H9 (cell line): ENCODE measurements around the gene CAMTA1. TPM values are rescaled to one million over a fixed set of nuclear protein-coding genes. Genes with fewer than 3 reads are reported as not detected.

Experiments used
- DNase-seq: peaks from one replicate; pipeline ENCODE4 v3.0.0-alpha.2; 2017
- H2AFZ ChIP-seq: one replicate; pipeline ENCODE4 v1.6.1; 2013; ENCODE audit warnings: mild to moderate bottlenecking, low read length, control low read depth, moderate library complexity
- H2AK5ac ChIP-seq: 2 replicates; pipeline ENCODE4 v1.6.1; 2013; ENCODE audit warnings: low read length, control low read depth, mixed read lengths; ENCODE audit not compliant: insufficient read length
- H2BK120ac ChIP-seq: one replicate; pipeline ENCODE4 v1.6.1; 2013; ENCODE audit warnings: low read depth, mild to moderate bottlenecking, low read length, control low read depth, inconsistent platforms; ENCODE audit not compliant: poor library complexity, severe bottlenecking
- H2BK12ac ChIP-seq: 2 replicates; pipeline ENCODE4 v1.6.1; 2013; ENCODE audit warnings: low read length, control low read depth, mixed read lengths, low read depth; ENCODE audit not compliant: insufficient read length
- H2BK15ac ChIP-seq: 2 replicates; pipeline ENCODE4 v1.6.1; 2013; ENCODE audit warnings: low read depth, low read length, control low read depth
- H2BK20ac ChIP-seq: one replicate; pipeline ENCODE4 v1.6.1; 2013; ENCODE audit warnings: low read depth, mild to moderate bottlenecking, low read length, control low read depth, inconsistent platforms; ENCODE audit not compliant: poor library complexity, severe bottlenecking
- H2BK5ac ChIP-seq: 2 replicates; pipeline ENCODE4 v1.6.1; 2013; ENCODE audit warnings: low read length, control low read depth, mixed read lengths; ENCODE audit not compliant: insufficient read length
- H3K14ac ChIP-seq: 2 replicates; pipeline ENCODE4 v1.6.1; 2013; ENCODE audit warnings: low read length, control low read depth; ENCODE audit not compliant: insufficient read depth
- H3K18ac ChIP-seq: 2 replicates; pipeline ENCODE4 v1.6.1; 2013; ENCODE audit warnings: low read depth, mild to moderate bottlenecking, mixed read lengths, low read length, control low read depth; ENCODE audit not compliant: insufficient read length
- H3K23ac ChIP-seq: 2 replicates; pipeline ENCODE4 v1.6.1; 2013; ENCODE audit warnings: low read length, control low read depth, mixed read lengths, low read depth; ENCODE audit not compliant: insufficient read length
- H3K23me2 ChIP-seq: 2 replicates; pipeline ENCODE4 v1.6.1; 2013; ENCODE audit warnings: low read depth, mild to moderate bottlenecking, mixed read lengths, low read length, control low read depth; ENCODE audit not compliant: insufficient read length, poor library complexity, severe bottlenecking
- H3K27ac ChIP-seq: 2 replicates; pipeline ENCODE4 v1.5.1; 2013; ENCODE audit warnings: low read length, control low read depth, mixed read lengths, low read depth; ENCODE audit not compliant: insufficient read length
- H3K27me3 ChIP-seq: 2 replicates; pipeline ENCODE4 v1.6.1; 2013; ENCODE audit warnings: low read length, control low read depth, inconsistent platforms; ENCODE audit not compliant: insufficient read depth
- H3K4ac ChIP-seq: 2 replicates; pipeline ENCODE4 v1.6.1; 2013; ENCODE audit warnings: low read depth, mild to moderate bottlenecking, control low read depth, inconsistent platforms, low read length, moderate library complexity
- H3K4me1 ChIP-seq: 2 replicates; pipeline ENCODE4 v1.6.1; 2013; ENCODE audit warnings: low read length, control low read depth, inconsistent platforms; ENCODE audit not compliant: insufficient read depth
- H3K4me2 ChIP-seq: 2 replicates; pipeline ENCODE4 v1.6.1; 2013; ENCODE audit warnings: low read length, control low read depth, mixed read lengths; ENCODE audit not compliant: insufficient read length, insufficient read depth
- H3K56ac ChIP-seq: 2 replicates; pipeline ENCODE4 v1.6.1; 2013; ENCODE audit warnings: low read depth, mild to moderate bottlenecking, mixed read lengths, low read length, control low read depth; ENCODE audit not compliant: insufficient read length
- H3K79me1 ChIP-seq: 2 replicates; pipeline ENCODE4 v1.6.1; 2013; ENCODE audit warnings: low read depth, mild to moderate bottlenecking, moderate library complexity, low read length, control low read depth, inconsistent platforms; ENCODE audit not compliant: insufficient read depth, poor library complexity, severe bottlenecking
- H3K79me2 ChIP-seq: 2 replicates; pipeline ENCODE4 v1.6.1; 2013; ENCODE audit warnings: low read length, control low read depth, inconsistent platforms; ENCODE audit not compliant: insufficient read depth
- H3K9ac ChIP-seq: 2 replicates; pipeline ENCODE4 v1.6.1; 2013; ENCODE audit warnings: low read length, control low read depth, mixed read lengths; ENCODE audit not compliant: insufficient read length; ENCODE audit errors: extremely low read depth
- H3K9me3 ChIP-seq: one replicate; pipeline ENCODE4 v1.6.1; 2013; ENCODE audit warnings: low read depth, low read length, inconsistent platforms; ENCODE audit not compliant: control insufficient read depth
- H3T11ph ChIP-seq: one replicate; pipeline ENCODE4 v1.6.1; 2013; ENCODE audit warnings: mild to moderate bottlenecking, low read length, control low read depth, inconsistent platforms
- H4K20me1 ChIP-seq: one replicate; pipeline ENCODE4 v1.6.1; 2013; ENCODE audit not compliant: control insufficient read depth, insufficient read length, insufficient read depth
- H4K5ac ChIP-seq: 2 replicates; pipeline ENCODE4 v1.6.1; 2013; ENCODE audit warnings: low read depth, mild to moderate bottlenecking, mixed read lengths, low read length, control low read depth; ENCODE audit not compliant: insufficient read length
- H4K8ac ChIP-seq: replicated peaks from 2 replicates; pipeline ENCODE4 v1.6.1; 2013; ENCODE audit warnings: low read length, control low read depth, mixed read lengths, low read depth; ENCODE audit not compliant: insufficient read length
- H4K91ac ChIP-seq: 2 replicates; pipeline ENCODE4 v1.6.1; 2013; ENCODE audit warnings: low read depth, mild to moderate bottlenecking, moderate library complexity, mixed read lengths, low read length, control low read depth; ENCODE audit not compliant: insufficient read length
- H3K27ac Mint-ChIP-seq, 3 experiments: 2 replicates in 2 of 3; 3 replicates in 1 of 3; pipeline ENCODE4 v1.8.0; 2020 to 2021; ENCODE audit warnings: mixed read lengths in 3 of 3, mild to moderate bottlenecking in 1 of 3, moderate library complexity in 1 of 3
- H3K27me3 Mint-ChIP-seq: 2 replicates; pipeline ENCODE4 v1.8.0; 2021; ENCODE audit warnings: low read depth, mild to moderate bottlenecking, moderate library complexity, mixed read lengths
- H3K36me3 Mint-ChIP-seq, 3 experiments: 2 replicates in 2 of 3; 3 replicates in 1 of 3; pipeline ENCODE4 v1.8.0; 2020 to 2021; ENCODE audit warnings: low read depth in 3 of 3, mixed read lengths in 3 of 3; ENCODE audit not compliant: insufficient read depth in 1 of 3
- H3K4me1 Mint-ChIP-seq, 2 experiments: 2 replicates each; pipeline ENCODE4 v1.8.0; 2020; ENCODE audit warnings: mixed read lengths in 2 of 2
- H3K4me3 Mint-ChIP-seq, 2 experiments: 2 replicates in 1 of 2; 3 replicates in 1 of 2; pipeline ENCODE4 v1.8.0; 2020 to 2021; ENCODE audit warnings: mild to moderate bottlenecking in 2 of 2, mixed read lengths in 2 of 2, moderate library complexity in 1 of 2
- H3K9me3 Mint-ChIP-seq, 2 experiments: 2 replicates in 1 of 2; 3 replicates in 1 of 2; pipeline ENCODE4 v1.8.0; 2020; ENCODE audit warnings: mild to moderate bottlenecking in 2 of 2, mixed read lengths in 2 of 2, moderate library complexity in 1 of 2
- CTCF ChIP-seq: fragments of 200-600 bp; sonication (generic); conservative IDR thresholded peaks from 3 replicates; pipeline ENCODE4 v1.8.0; 2021; ENCODE audit warnings: antibody characterized with exemption, mild to moderate bottlenecking
- WGBS: extraction: QIAGEN DNeasy Blood & Tissue Kit; methylation state at CpG from one replicate; pipeline ENCODE4 v1.1.7; 2013; ENCODE audit warnings: missing lambda C conversion rate, low lambda C conversion rate, mixed read lengths; ENCODE audit not compliant: insufficient read length; ENCODE audit errors: extremely low coverage; 5-methylcytosine and 5-hydroxymethylcytosine counted together
- total RNA-seq: library from RNA; stranded (reverse); gene quantifications from 2 replicates; pipeline ENCODE4 v1.2.1, GENCODE V29; 2021

Gene CAMTA1
- total RNA-seq, 1 experiment from 2014 or later, result 115 TPM

DNA sequence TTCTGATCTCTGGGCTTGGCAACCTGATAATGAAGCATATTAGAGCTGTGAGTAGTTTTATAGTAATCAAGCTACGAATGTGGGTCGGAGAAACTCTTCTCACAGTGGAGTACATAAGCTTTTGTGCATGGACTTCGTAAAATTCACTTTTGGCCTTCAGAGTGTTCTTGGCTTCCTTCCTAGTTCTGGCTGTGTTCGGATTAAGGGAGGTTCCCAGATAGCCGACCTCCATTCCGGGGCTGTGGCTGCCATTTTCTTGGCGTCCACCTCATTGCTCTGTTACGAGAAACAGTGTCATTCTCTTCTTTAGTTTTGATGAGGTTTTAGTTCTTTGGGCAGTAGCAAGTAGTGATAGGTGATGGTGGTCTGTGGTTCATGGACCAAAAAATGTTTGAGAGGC, 26.3 kb downstream of the CAMTA1 start:
- Histone ChIP-seq H2BK120ac (no peak overlapping the region), H4K20me1 (no peaks in the 10 kb centered on the region), H3K23me2 (no peaks in the 10 kb centered on the region), H4K91ac (no peak overlapping the region), H3T11ph (no peak overlapping the region), H3K56ac (no peak overlapping the region), H2AFZ (no peak overlapping the region), H3K18ac (no peak overlapping the region), H3K14ac (no peak overlapping the region), H3K9me3 (no peaks in the 10 kb centered on the region), H2BK12ac (no peak overlapping the region), H3K23ac (no peak overlapping the region), H3K4me1 (peaks cover 2% of the 10 kb centered on the region; the same call in 1 of the 2 replicates), H3K79me1 (peaks cover 3% of the 10 kb centered on the region), H3K27me3 (no peaks in the 10 kb centered on the region), H2AK5ac (no peak overlapping the region), H3K79me2 (peaks cover 25% of the 10 kb centered on the region; the same call in 1 of the 2 replicates), H4K5ac (no peak overlapping the region), H3K27ac (no peak overlapping the region), H3K4me2 (no peak overlapping the region), H4K8ac (no peak overlapping the region), H2BK15ac (no peak overlapping the region), H3K4ac (no peak overlapping the region), H2BK5ac (no peak overlapping the region), H3K9ac (no peak overlapping the region), H2BK20ac (no peak overlapping the region)
- Mint-ChIP-seq H3K36me3 (no peaks in the 10 kb centered on the region), H3K27ac (peak overlapping the region in 1 of 3 experiments; percentile 37; a peak in 2 of 7 replicates), H3K4me1 (peaks cover 18 to 20% of the 10 kb centered on the region in 2 experiments), H3K9me3 (no peaks in the 10 kb centered on the region), H3K4me3 (no peak overlapping the region), H3K27me3 (no peaks in the 10 kb centered on the region)
- no peak for DNase-seq
- no CpG with 5 or more reads among the region's 8 CpGs for WGBS
- no peak for TF ChIP-seq CTCF
